IMR-90 (cell line): ENCODE measurements around the gene REPIN1. TPM values are rescaled to one million over a fixed set of nuclear protein-coding genes. Genes with fewer than 3 reads are reported as not detected.

Experiments
- ATAC-seq: fragments of 200-7000 bp; cut with Tn5 transposase; 2 replicates; pipeline ENCODE4 v1.9.1; 2020; ENCODE audit warnings: low read depth, mild to moderate bottlenecking, moderate library complexity
- BruUV-seq: library from RNA; stranded (reverse); fragments of 400-500 nt; replicated peaks from 2 replicates; lab custom pipeline; 2021; lab: Mats Ljungman, UMichigan
- CTCF ChIA-PET: fragments of 300-600 bp; formaldehyde crosslinking; extraction: SDS; loops from one replicate; lab custom pipeline; 2021; ENCODE audit warnings: antibody characterized with exemption; lab: Yijun Ruan, JAX
- POLR2A ChIA-PET: fragments of 300-600 bp; sonication (Branson Sonifier 250); formaldehyde crosslinking; loops from one replicate; lab custom pipeline; 2022; ENCODE audit warnings: antibody characterized with exemption; ENCODE audit not compliant: unreplicated experiment; lab: Charles Lee
- DNase-seq: peaks from one replicate; pipeline ENCODE4 v3.0.0; 2013
- H2AFZ ChIP-seq: replicated peaks from 2 replicates; pipeline ENCODE3; 2013; ENCODE audit warnings: low read length, mild to moderate bottlenecking; ENCODE audit not compliant: poor library complexity
- H2AK5ac ChIP-seq: 2 replicates; pipeline ENCODE4 v1.6.1; 2013; ENCODE audit warnings: low read depth, low read length, inconsistent platforms
- H2AK9ac ChIP-seq: replicated peaks from 2 replicates; pipeline ENCODE3; 2013; ENCODE audit warnings: mild to moderate bottlenecking, low read depth, low read length, moderate library complexity; ENCODE audit not compliant: poor library complexity
- H2BK120ac ChIP-seq: 2 replicates; pipeline ENCODE4 v1.6.1; 2013; ENCODE audit warnings: low read depth, low read length, inconsistent platforms
- H2BK15ac ChIP-seq: 3 replicates; pipeline ENCODE4 v1.6.1; 2013; ENCODE audit warnings: low read depth, low read length, inconsistent platforms
- H2BK20ac ChIP-seq: 2 replicates; pipeline ENCODE4 v1.6.1; 2013; ENCODE audit warnings: low read depth, mild to moderate bottlenecking, inconsistent platforms, low read length, moderate library complexity
- H2BK5ac ChIP-seq: 2 replicates; pipeline ENCODE4 v1.6.1; 2013; ENCODE audit warnings: mild to moderate bottlenecking, low read depth, low read length, inconsistent platforms; ENCODE audit not compliant: poor library complexity, severe bottlenecking
- H3K14ac ChIP-seq: replicated peaks from 2 replicates; pipeline ENCODE4 v1.6.1; 2013; ENCODE audit warnings: low read depth, low read length, inconsistent platforms
- H3K18ac ChIP-seq: 2 replicates; pipeline ENCODE4 v1.6.1; 2013; ENCODE audit warnings: low read depth, low read length, control low read depth
- H3K23ac ChIP-seq: 2 replicates; pipeline ENCODE4 v1.6.1; 2013; ENCODE audit warnings: low read depth, low read length, inconsistent platforms
- H3K27ac ChIP-seq: 2 replicates; pipeline ENCODE4 v1.5.1; 2013; ENCODE audit warnings: mild to moderate bottlenecking, control low read depth, low read length; ENCODE audit not compliant: insufficient read depth
- H3K27me3 ChIP-seq: 2 replicates; pipeline ENCODE4 v1.6.1; 2013; ENCODE audit warnings: low read length; ENCODE audit not compliant: control insufficient read depth, insufficient read depth
- H3K36me3 ChIP-seq: 2 replicates; pipeline ENCODE4 v1.6.1; 2013; ENCODE audit warnings: low read length, mixed read lengths; ENCODE audit not compliant: control insufficient read depth, insufficient read depth
- H3K4ac ChIP-seq: 2 replicates; pipeline ENCODE4 v1.6.1; 2013; ENCODE audit warnings: low read depth, low read length, inconsistent platforms
- H3K4me1 ChIP-seq: 2 replicates; pipeline ENCODE4 v1.6.1; 2013; ENCODE audit warnings: low read length, mixed read lengths; ENCODE audit not compliant: control insufficient read depth, insufficient read depth
- H3K4me2 ChIP-seq: 2 replicates; pipeline ENCODE4 v1.6.1; 2013; ENCODE audit warnings: low read depth, mild to moderate bottlenecking, control low read depth, low read length, moderate library complexity
- H3K4me3 ChIP-seq: 2 replicates; pipeline ENCODE4 v1.5.1; 2013; ENCODE audit warnings: low read depth, mild to moderate bottlenecking, control low read depth, low read length, moderate library complexity; ENCODE audit not compliant: insufficient read depth
- H3K56ac ChIP-seq: 2 replicates; pipeline ENCODE4 v1.6.1; 2013; ENCODE audit warnings: low read length, inconsistent platforms; ENCODE audit not compliant: insufficient read depth; ENCODE audit errors: extremely low read depth
- H3K79me1 ChIP-seq, 2 experiments: 2 replicates each; pipeline ENCODE4 v1.6.1; 2013; ENCODE audit warnings: low read length in 2 of 2, inconsistent platforms in 1 of 2, low read depth in 1 of 2
- H3K9ac ChIP-seq: 2 replicates; pipeline ENCODE4 v1.6.1; 2013; ENCODE audit warnings: low read depth, low read length, control low read depth
- H3K9me1 ChIP-seq: 2 replicates; pipeline ENCODE4 v1.6.1; 2013; ENCODE audit warnings: low read length, inconsistent platforms; ENCODE audit not compliant: insufficient read depth
- H3K9me3 ChIP-seq: 2 replicates; pipeline ENCODE4 v1.6.1; 2013; ENCODE audit warnings: low read length; ENCODE audit not compliant: control insufficient read depth, insufficient read depth
- H4K20me1 ChIP-seq: 2 replicates; pipeline ENCODE4 v1.6.1; 2013; ENCODE audit warnings: low read length, inconsistent platforms; ENCODE audit not compliant: insufficient read depth
- H4K5ac ChIP-seq: 2 replicates; pipeline ENCODE4 v1.6.1; 2013; ENCODE audit warnings: mild to moderate bottlenecking, low read depth, low read length, control low read depth
- H4K8ac ChIP-seq, 2 experiments: 2 replicates each; pipeline ENCODE4 v1.6.1; 2013; ENCODE audit warnings: low read depth in 2 of 2, low read length in 2 of 2, control low read depth in 1 of 2, inconsistent platforms in 1 of 2
- H4K91ac ChIP-seq: 2 replicates; pipeline ENCODE4 v1.6.1; 2013; ENCODE audit warnings: low read depth, low read length, inconsistent platforms; ENCODE audit not compliant: insufficient read depth
- CHD1 ChIP-seq: IDR thresholded peaks from 2 replicates; pipeline ENCODE4 v1.6.1; 2012; ENCODE audit warnings: low read depth, low read length, improper control_type of control experiment
- FOS ChIP-seq: fragments of 150-350 bp; IDR thresholded peaks from 2 replicates; pipeline ENCODE4 v1.6.1; 2016; ENCODE audit warnings: low read depth, low read length
- MAZ ChIP-seq: IDR thresholded peaks from 2 replicates; pipeline ENCODE4 v1.6.1; 2012; ENCODE audit warnings: low read depth, mild to moderate bottlenecking, low read length, improper control_type of control experiment, moderate library complexity, borderline replicate concordance
- RFX5 ChIP-seq: IDR thresholded peaks from 2 replicates; pipeline ENCODE4 v1.8.0; 2012; ENCODE audit warnings: low read depth, mild to moderate bottlenecking, low read length, moderate library complexity
- WGBS, 2 experiments: methylation state at CpG; one replicate each; pipeline versions ENCODE4 v1.1.5 to v1.1.7; 2013; ENCODE audit warnings: missing lambda C conversion rate in 2 of 2; ENCODE audit not compliant: insufficient read length in 1 of 2; ENCODE audit errors: extremely low coverage in 2 of 2; 5-methylcytosine and 5-hydroxymethylcytosine counted together
- dilution Hi-C: fragments of 300-500 bp; cut with HindIII; formaldehyde crosslinking; loops from one replicate; pipeline ENCODE4 v1.14.3; 2018; ENCODE audit warnings: low sequenced_read_pairs; ENCODE audit not compliant: unreplicated experiment
- in situ Hi-C: fragments of 300-500 bp; cut with MboI; formaldehyde crosslinking; loops from 3 replicates; pipeline ENCODE4 v1.14.3; 2019; ENCODE audit warnings: low sequenced_read_pairs, inconsistent platforms, mixed read lengths
- intact Hi-C: fragments of 100-400 bp; cut with micrococcal nuclease; formaldehyde crosslinking; loops from 2 replicates; pipeline ENCODE4 v1.10.0; 2022
- polyA plus RNA-seq, 3 experiments: library from polyadenylated mRNA; depleted of rRNA; stranded (reverse); fragments of >200 nt; gene quantifications; 2 replicates each; pipeline ENCODE4 v1.2.3, GENCODE V29; 2012; ENCODE audit warnings: low replicate concordance in 1 of 3
- total RNA-seq: library from RNA; depleted of rRNA; stranded (reverse); fragments of >200 nt; gene quantifications from 2 replicates; pipeline ENCODE4 v1.2.3, GENCODE V29; 2012

Gene REPIN1
- total and polyA plus RNA-seq, 2 of the 4 experiments (the other 2 are of a cell fraction) = 19.4 to 50.6 TPM

- Histone ChIP-seq H3K9ac (no peak overlapping the region), H3K18ac (no peak overlapping the region), H2BK15ac (no peak overlapping the region), H3K9me3 (no peaks in the 10 kb centered on the region), H3K79me1 (0 out of 4 replicates have a peak, but pooled peaks cover 6 to 12% of the 10 kb centered on the region in 2 experiments), H4K20me1 (no peaks in the 10 kb centered on the region), H3K56ac (no peak overlapping the region), H4K5ac (no peak overlapping the region), H2BK5ac (no peak overlapping the region), H2BK20ac (no peak overlapping the region), H4K8ac (no peak overlapping the region), H3K4me1 (peaks cover 7% of the 10 kb centered on the region), H4K91ac (no peak overlapping the region), H3K36me3 (peaks cover 22% of the 10 kb centered on the region; the same call in 1 of the 2 replicates), H3K9me1 (no peaks in the 10 kb centered on the region), H2AK5ac (no peak overlapping the region), H3K4me3 (no peak overlapping the region), H2BK120ac (no peak overlapping the region), H3K27me3 (no peaks in the 10 kb centered on the region), H2AFZ (no peak overlapping the region), H3K14ac (no peak overlapping the region), H2AK9ac (no peak overlapping the region), H3K23ac (no peak overlapping the region), H3K4ac (no peak overlapping the region), H3K4me2 (no peak overlapping the region), H3K27ac (no peak overlapping the region)
- dilution Hi-C loops = no loop called here
- 91% methylated on average over 53 of the region's 91 CpGs; no CpG with 5 or more reads in 1 of the 2 experiments for WGBS, 2 experiments
- intact Hi-C loops = no loop called here
- POLR2A ChIA-PET = no interaction called here
- CTCF ChIA-PET = no interaction called here
- in situ Hi-C loops = no loop called here
- no peak for TF ChIP-seq FOS
- TF ChIP-seq CHD1 = no peak
- no peak for TF ChIP-seq RFX5
- TF ChIP-seq MAZ = no peak
- ATAC-seq = no peak
- BruUV-seq = no TSS peak
- DNase-seq = no peak
Measured at GRCh38 chr7:150397346-150398107, 28.9 kb downstream of the REPIN1 start.
